ACC112 (cell line): Measurements from ENCODE around the gene RAX.

Source experiments
- H2AFZ ChIP-seq: fragments of 200-600 bp; sonication (generic); one replicate; pipeline ENCODE4 v1.6.0; 2017; ENCODE audit warnings: antibody characterized with exemption, low read length; ENCODE audit not compliant: unreplicated experiment
- H3K27ac ChIP-seq: fragments of 200-600 bp; sonication (generic); 2 replicates; pipeline ENCODE4 v1.5.1; 2014; ENCODE audit warnings: low read depth, mild to moderate bottlenecking, antibody characterized with exemption, low read length, moderate library complexity
- H3K27me3 ChIP-seq: fragments of 200-600 bp; sonication (generic); 2 replicates; pipeline ENCODE4 v1.6.1; 2014; ENCODE audit warnings: mild to moderate bottlenecking, antibody characterized with exemption, low read length, moderate library complexity, mixed read lengths; ENCODE audit not compliant: insufficient read depth
- H3K36me3 ChIP-seq: fragments of 200-600 bp; sonication (generic); 2 replicates; pipeline ENCODE4 v1.6.1; 2016; ENCODE audit warnings: mild to moderate bottlenecking, antibody characterized with exemption, low read length, moderate library complexity, mixed read lengths; ENCODE audit not compliant: insufficient read depth
- H3K4me1 ChIP-seq: fragments of 200-600 bp; sonication (generic); one replicate; pipeline ENCODE4 v1.6.1; 2016; ENCODE audit warnings: low read length, mixed read lengths; ENCODE audit not compliant: insufficient read depth, unreplicated experiment, control insufficient read depth
- H3K4me3 ChIP-seq: fragments of 200-600 bp; sonication (generic); 2 replicates; pipeline ENCODE4 v1.5.1; 2014; ENCODE audit warnings: mild to moderate bottlenecking, low read depth, low read length
- H3K79me2 ChIP-seq: fragments of 200-600 bp; sonication (generic); one replicate; pipeline ENCODE4 v1.6.0; 2016; ENCODE audit warnings: low read length; ENCODE audit not compliant: control insufficient read depth, unreplicated experiment, insufficient read depth

The RAX gene

GRCh38 chr18:59242906-59243305 lies 30.3 kb downstream of the RAX start:
- H3K27me3 ChIP-seq, result peaks cover 81% of the 10 kb centered on the region
- H3K4me3 ChIP-seq, result no peak overlapping the region
- H3K27ac ChIP-seq, result no peak overlapping the region
- H2AFZ ChIP-seq, result no peak overlapping the region
- H3K79me2 ChIP-seq, result no peaks in the 10 kb centered on the region
- no peaks in the 10 kb centered on the region for H3K36me3 ChIP-seq
- H3K4me1 ChIP-seq, result no peaks in the 10 kb centered on the region

GRCh38 chr18:59239642-59240041 lies 33.6 kb downstream of the RAX start:
- H3K4me3 ChIP-seq, result no peak overlapping the region
- H3K36me3 ChIP-seq, result no peaks in the 10 kb centered on the region
- H3K27me3 ChIP-seq, result peaks cover 71% of the 10 kb centered on the region
- no peaks in the 10 kb centered on the region for H3K79me2 ChIP-seq
- no peak overlapping the region for H3K27ac ChIP-seq
- H3K4me1 ChIP-seq, result no peaks in the 10 kb centered on the region
- H2AFZ ChIP-seq, result no peak overlapping the region

GRCh38 chr18:59238385-59238784 lies 34.9 kb downstream of the RAX start:
- Histone ChIP-seq H3K4me1 (no peaks in the 10 kb centered on the region), H3K27me3 (peaks cover 61% of the 10 kb centered on the region), H3K36me3 (no peaks in the 10 kb centered on the region), H2AFZ (no peak overlapping the region), H3K79me2 (no peaks in the 10 kb centered on the region), H3K27ac (no peak overlapping the region), H3K4me3 (no peak overlapping the region)

- Histone ChIP-seq H3K27me3 (peaks cover 72% of the 10 kb centered on the region), H2AFZ (no peak overlapping the region), H3K79me2 (no peaks in the 10 kb centered on the region), H3K27ac (no peak overlapping the region), H3K4me3 (no peak overlapping the region), H3K36me3 (no peaks in the 10 kb centered on the region), H3K4me1 (no peaks in the 10 kb centered on the region)
Observed at GRCh38 chr18:59233017-59233410, 40.2 kb downstream of the RAX start.

GRCh38 chr18:59232309-59233016 lies 40.8 kb downstream of the RAX start:
- H3K27me3 ChIP-seq, result peaks cover 72% of the 10 kb centered on the region
- no peak overlapping the region for H2AFZ ChIP-seq
- no peaks in the 10 kb centered on the region for H3K4me1 ChIP-seq
- no peak overlapping the region for H3K27ac ChIP-seq
- no peak overlapping the region for H3K4me3 ChIP-seq
- no peaks in the 10 kb centered on the region for H3K79me2 ChIP-seq
- H3K36me3 ChIP-seq, result no peaks in the 10 kb centered on the region

- no peak overlapping the region for H3K27ac ChIP-seq
Observed at GRCh38 chr18:59231877-59232276, 41.4 kb downstream of the RAX start.

GRCh38 chr18:59231114-59231513 lies 42.1 kb downstream of the RAX start:
- Histone ChIP-seq H2AFZ (no peak overlapping the region), H3K36me3 (no peaks in the 10 kb centered on the region), H3K27ac (no peak overlapping the region), H3K27me3 (peaks cover 74% of the 10 kb centered on the region), H3K4me3 (no peak overlapping the region), H3K4me1 (no peaks in the 10 kb centered on the region), H3K79me2 (no peaks in the 10 kb centered on the region)

More at GRCh38 chr18:59231877-59232276, 41.4 kb downstream of the RAX start:
- no peak overlapping the region for H3K4me3 ChIP-seq
- no peaks in the 10 kb centered on the region for H3K79me2 ChIP-seq
- H3K4me1 ChIP-seq, result no peaks in the 10 kb centered on the region
- no peaks in the 10 kb centered on the region for H3K36me3 ChIP-seq
- H2AFZ ChIP-seq, result no peak overlapping the region
- H3K27me3 ChIP-seq, result peaks cover 74% of the 10 kb centered on the region

GRCh38 chr18:59229701-59230443 lies 43.4 kb downstream of the RAX start:
- Histone ChIP-seq H3K27ac (no peak overlapping the region), H3K36me3 (no peaks in the 10 kb centered on the region), H3K4me1 (no peaks in the 10 kb centered on the region), H2AFZ (no peak overlapping the region), H3K79me2 (no peaks in the 10 kb centered on the region), H3K4me3 (no peak overlapping the region), H3K27me3 (peaks cover 79% of the 10 kb centered on the region)

- H3K36me3 ChIP-seq, result no peaks in the 10 kb centered on the region
- peaks cover 86% of the 10 kb centered on the region for H3K27me3 ChIP-seq
- H3K4me3 ChIP-seq, result no peak overlapping the region
- no peak overlapping the region for H2AFZ ChIP-seq
- no peak overlapping the region for H3K27ac ChIP-seq
- H3K79me2 ChIP-seq, result no peaks in the 10 kb centered on the region
- H3K4me1 ChIP-seq, result no peaks in the 10 kb centered on the region
Observed at GRCh38 chr18:59229191-59229590, 44.1 kb downstream of the RAX start.

- peaks cover 94% of the 10 kb centered on the region for H3K27me3 ChIP-seq
- no peak overlapping the region for H3K4me3 ChIP-seq
- H2AFZ ChIP-seq, result no peak overlapping the region
- no peaks in the 10 kb centered on the region for H3K79me2 ChIP-seq
- no peaks in the 10 kb centered on the region for H3K4me1 ChIP-seq
- no peaks in the 10 kb centered on the region for H3K36me3 ChIP-seq
- no peak overlapping the region for H3K27ac ChIP-seq
Observed at GRCh38 chr18:59228351-59228750, 44.9 kb downstream of the RAX start.

GRCh38 chr18:59222341-59222740 lies 50.9 kb downstream of the RAX start:
- Histone ChIP-seq H3K4me3 (no peak overlapping the region), H3K79me2 (no peaks in the 10 kb centered on the region), H3K4me1 (no peaks in the 10 kb centered on the region), H3K36me3 (no peaks in the 10 kb centered on the region), H3K27me3 (peaks cover 100% of the 10 kb centered on the region), H3K27ac (no peak overlapping the region), H2AFZ (no peak overlapping the region)
